HCT116 (cell line): ENCODE data around the gene PELI1. TPM values are rescaled to one million over a fixed set of nuclear protein-coding genes. Genes with fewer than 3 reads are reported as not detected.
"Not testable (repeated sequence)": the region's sequence is repeated elsewhere in the genome, so short reads cannot be mapped to it uniquely, and the experiment has no call there.

ENCODE experiments used
- ATAC-seq: fragments of 200-7000 bp; cut with Tn5 transposase; 2 replicates; pipeline ENCODE4 v1.9.1; 2020; ENCODE audit warnings: mild to moderate bottlenecking, moderate library complexity
- BruUV-seq: library from RNA; stranded (reverse); fragments of 400-500 nt; replicated peaks from 2 replicates; lab custom pipeline; 2021; lab: Mats Ljungman, UMichigan
- CTCF ChIA-PET: fragments of 300-600 bp; sonication (Branson Sonifier 250); formaldehyde crosslinking; loops from one replicate; lab custom pipeline; 2021; ENCODE audit warnings: antibody characterized with exemption; lab: Charles Lee
- POLR2A ChIA-PET: fragments of 300-600, 350-600 bp; sonication (Branson Sonifier 250); formaldehyde crosslinking; loops from one replicate; lab custom pipeline; 2021; ENCODE audit warnings: antibody characterized with exemption; lab: Charles Lee
- RAD21 ChIA-PET, 2 experiments: fragments of 300-600 bp; sonication (Branson Sonifier 250); formaldehyde crosslinking; loops; one replicate each; lab custom pipeline; 2023; ENCODE audit warnings: low total read pairs in 2 of 2; ENCODE audit not compliant: uncharacterized antibody in 2 of 2, unreplicated experiment in 2 of 2, low non-redundant PET in 1 of 2; lab: Charles Lee
- DNase-seq: peaks from one replicate; pipeline ENCODE4 v3.0.0-alpha.2; 2010; ENCODE audit warnings: low read depth, low spot score
- H2AFZ ChIP-seq: fragments of 200-600 bp; shearing (Covaris generic), sonication (generic); 2 replicates; pipeline ENCODE4 v1.6.1; 2017; ENCODE audit warnings: low read depth, mixed run types, mixed read lengths, antibody characterized with exemption, low read length; ENCODE audit not compliant: poor library complexity, severe bottlenecking
- H3K27ac ChIP-seq: 2 replicates; pipeline ENCODE4 v1.5.1; 2012; ENCODE audit warnings: low read depth, low read length
- H3K27me3 ChIP-seq: fragments of 200-600 bp; sonication (generic); 2 replicates; pipeline ENCODE4 v1.6.1; 2016; ENCODE audit warnings: mixed run types, low read length, mixed read lengths; ENCODE audit not compliant: insufficient read depth
- H3K36me3 ChIP-seq, 2 experiments: fragments of 200-500 bp in 1 of 2; fragments of 200-600 bp in 1 of 2; sonication (Bioruptor generic) in 1 of 2; sonication (generic) in 1 of 2; 2 replicates each; pipeline versions ENCODE4 v1.5.1 to v1.6.1; 2014 to 2016; ENCODE audit warnings: low read length in 2 of 2, inconsistent platforms in 1 of 2, mixed read lengths in 1 of 2, mixed run types in 1 of 2; ENCODE audit not compliant: insufficient read depth in 2 of 2, control insufficient read depth in 1 of 2
- H3K4me1 ChIP-seq, 2 experiments: fragments of 200-600 bp in 1 of 2; sonication (generic) in 1 of 2; 2 replicates each; pipeline versions ENCODE4 v1.5.1 to v1.6.1; 2012 to 2017; ENCODE audit warnings: low read length in 2 of 2, inconsistent platforms in 1 of 2, mild to moderate bottlenecking in 1 of 2, mixed read lengths in 1 of 2, mixed run types in 1 of 2, moderate library complexity in 1 of 2; ENCODE audit not compliant: insufficient read depth in 2 of 2, control insufficient read depth in 1 of 2
- H3K4me2 ChIP-seq: fragments of 200-600 bp; sonication (generic); 2 replicates; pipeline ENCODE4 v1.6.1; 2017; ENCODE audit warnings: mixed run types, low read length, mixed read lengths
- H3K4me3 ChIP-seq, 2 experiments: fragments of 200-600 bp in 1 of 2; sonication (generic) in 1 of 2; replicated peaks in 1 of 2; 2 replicates each; pipeline ENCODE4 v1.5.1; 2011 to 2016; ENCODE audit warnings: low read length in 2 of 2, control low read depth in 1 of 2, low read depth in 1 of 2, mild to moderate bottlenecking in 1 of 2, mixed read lengths in 1 of 2, mixed run types in 1 of 2
- H3K79me2 ChIP-seq: fragments of 200-600 bp; sonication (generic); 2 replicates; pipeline ENCODE4 v1.6.1; 2017; ENCODE audit warnings: mild to moderate bottlenecking, mixed run types, low read length, moderate library complexity, mixed read lengths; ENCODE audit not compliant: insufficient read depth
- H3K9ac ChIP-seq: fragments of 200-600 bp; sonication (generic); 2 replicates; pipeline ENCODE4 v1.6.1; 2016; ENCODE audit warnings: low read length, mixed read lengths
- H3K9me2 ChIP-seq: fragments of 200-600 bp; sonication (generic), shearing (Covaris generic); 2 replicates; pipeline ENCODE4 v1.6.1; 2017; ENCODE audit warnings: mixed run types, mild to moderate bottlenecking, moderate library complexity; ENCODE audit not compliant: insufficient read depth
- H3K9me3 ChIP-seq, 2 experiments: fragments of 200-500 bp in 1 of 2; fragments of 200-600 bp in 1 of 2; sonication (Bioruptor generic) in 1 of 2; sonication (generic) in 1 of 2; 2 replicates each; pipeline ENCODE4 v1.6.1; 2014 to 2017; ENCODE audit warnings: low read length in 2 of 2, mixed read lengths in 2 of 2, inconsistent platforms in 1 of 2, low read depth in 1 of 2, mild to moderate bottlenecking in 1 of 2, mixed run types in 1 of 2, moderate library complexity in 1 of 2; ENCODE audit not compliant: control insufficient read depth in 1 of 2, insufficient read depth in 1 of 2
- H4K20me1 ChIP-seq: fragments of 200-600 bp; sonication (generic), shearing (Covaris generic); 2 replicates; pipeline ENCODE4 v1.6.1; 2017; ENCODE audit warnings: mixed run types, mild to moderate bottlenecking, moderate library complexity; ENCODE audit not compliant: insufficient read depth
- CEBPB ChIP-seq: IDR thresholded peaks from 2 replicates; pipeline ENCODE4 v1.6.1; 2012; ENCODE audit warnings: low read depth
- CTCF ChIP-seq, 3 experiments: fragments of 200-600 bp in 1 of 3; sonication (generic) in 1 of 3; IDR thresholded peaks in 2 of 3; conservative IDR thresholded peaks in 1 of 3; 2 replicates each; pipeline ENCODE4 v1.5.1; 2012 to 2017; ENCODE audit warnings: low read depth in 2 of 3, low read length in 2 of 3, antibody characterized with exemption in 1 of 3, borderline replicate concordance in 1 of 3, control low read depth in 1 of 3, mild to moderate bottlenecking in 1 of 3, mixed read lengths in 1 of 3, mixed run types in 1 of 3, moderate library complexity in 1 of 3; ENCODE audit not compliant: insufficient read depth in 1 of 3
- ELF1 ChIP-seq: IDR thresholded peaks from 2 replicates; pipeline ENCODE4 v1.6.1; 2012; ENCODE audit warnings: low read depth, borderline replicate concordance
- SIN3A ChIP-seq: IDR thresholded peaks from 2 replicates; pipeline ENCODE4 v1.6.1; 2012; ENCODE audit warnings: low read depth
- TCF7L2 ChIP-seq: IDR thresholded peaks from 2 replicates; pipeline ENCODE4 v1.7.0; 2011; ENCODE audit warnings: borderline replicate concordance, inconsistent platforms; ENCODE audit not compliant: insufficient read depth, insufficient read length; ENCODE audit errors: extremely low read depth
- ZBTB33 ChIP-seq: IDR thresholded peaks from 2 replicates; pipeline ENCODE4 v1.6.1; 2011; ENCODE audit warnings: mild to moderate bottlenecking, low read length, moderate library complexity; ENCODE audit not compliant: insufficient replicate concordance; ENCODE audit errors: extremely low read depth
- ZFX ChIP-seq: fragments of 450-650 bp; IDR thresholded peaks from 2 replicates; pipeline ENCODE4 v1.6.1; 2017
- intact Hi-C: fragments of 100-400 bp; cut with micrococcal nuclease; formaldehyde crosslinking; loops from 2 replicates; pipeline ENCODE4 v1.10.0; 2022
- total RNA-seq: library from RNA; stranded (reverse); gene quantifications from one replicate; pipeline ENCODE4 v1.2.1, GENCODE V29; 2021; ENCODE audit not compliant: unreplicated experiment

Gene PELI1
- total RNA-seq, 1 experiment from 2014 or later = 7.9 TPM

GRCh38 chr2:64101141-64101591 is 43.1 kb downstream of the PELI1 start (continued):
- TF ChIP-seq CTCF (IDR thresholded peaks at IDR 0.05 in 2 of 3, conservative IDR thresholded peaks at IDR 0.05 in 1 of 3; ENCODE audit: borderline replicate concordance in 1 of 3, insufficient read depth in 1 of 3, low read depth in 2 of 3, low read length in 2 of 3) = no peak
- TF ChIP-seq ELF1 = no peak
- no peak for TF ChIP-seq ZBTB33
- no peak for TF ChIP-seq ZFX
- TF ChIP-seq CEBPB = no peak
- no peak for TF ChIP-seq TCF7L2
- no peak for TF ChIP-seq SIN3A

GRCh38 chr2:64100584-64100983 is 43.6 kb downstream of the PELI1 start:
- POLR2A ChIA-PET, BruUV-seq, CTCF ChIA-PET, H3K27me3 ChIP-seq, H3K27ac ChIP-seq, H4K20me1 ChIP-seq, H3K79me2 ChIP-seq, H3K9ac ChIP-seq, ATAC-seq, H3K4me2 ChIP-seq, DNase-seq, H3K4me1 ChIP-seq, H3K9me2 ChIP-seq, H2AFZ ChIP-seq, intact Hi-C loops, H3K4me3 ChIP-seq, H3K36me3 ChIP-seq, H3K9me3 ChIP-seq: not testable (repeated sequence)
- RAD21 ChIA-PET = interaction anchor here in 1 of 2 experiments (0.5 kb wide), 1 partner anchor 399 kb away, joined by 3 read pairs; no protein-coding TSS in a partner anchor
